NCI-H2171 treated with DMSO at 0.1 percent for 48 hours (cell line): ENCODE measurements around the gene HOTAIR.

ENCODE experiments used
- DNase-seq: peaks from one replicate; lab custom pipeline; 2025; lab: John Stamatoyannopoulos, UW

HOTAIR gene

DNA sequence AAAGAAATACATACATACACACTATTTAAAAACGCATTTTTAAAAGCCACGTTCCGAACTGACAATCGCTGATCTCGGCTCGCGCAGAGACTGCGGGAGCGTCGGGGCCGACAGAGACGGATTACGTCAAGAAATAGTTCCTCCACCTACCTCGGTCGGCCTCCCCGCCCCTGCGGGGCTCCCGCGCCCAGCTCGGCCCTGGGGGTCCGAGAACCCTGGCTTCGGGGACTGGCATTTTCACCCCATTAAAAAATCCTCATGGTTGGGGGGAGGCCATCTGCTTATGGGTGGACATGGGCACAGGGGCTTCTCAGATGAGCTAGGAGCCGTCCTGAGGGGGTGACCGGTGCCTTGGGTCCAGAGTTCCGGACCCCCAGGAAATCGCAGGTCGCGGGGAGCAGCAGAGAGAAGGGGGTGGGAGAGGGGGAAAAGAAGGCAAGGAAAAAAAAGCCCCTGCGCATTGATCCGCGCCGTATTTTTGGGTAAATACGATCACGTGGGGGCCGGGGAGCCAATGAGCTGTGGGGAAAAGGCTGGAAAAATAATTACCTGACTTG, 24.9 kb upstream of the HOTAIR start:
- no peak for DNase-seq

DNA sequence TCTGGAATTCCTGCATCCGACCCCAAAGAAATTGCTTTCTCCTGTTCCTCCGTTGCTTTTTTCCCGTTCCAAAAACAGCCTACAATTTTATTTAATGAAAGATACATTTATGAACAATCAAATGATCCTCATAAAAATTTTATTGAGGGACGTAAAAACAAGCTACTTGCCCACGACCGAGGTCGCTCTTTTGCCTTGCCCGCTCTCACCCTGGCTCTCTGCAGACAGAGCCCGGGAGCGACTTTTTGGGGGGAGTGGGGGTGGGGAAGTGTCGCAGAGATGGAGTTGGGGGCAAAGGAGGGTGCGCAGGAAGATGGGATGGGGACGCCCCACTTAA, 24.1 kb upstream of the HOTAIR start:
- no peak for DNase-seq

DNA sequence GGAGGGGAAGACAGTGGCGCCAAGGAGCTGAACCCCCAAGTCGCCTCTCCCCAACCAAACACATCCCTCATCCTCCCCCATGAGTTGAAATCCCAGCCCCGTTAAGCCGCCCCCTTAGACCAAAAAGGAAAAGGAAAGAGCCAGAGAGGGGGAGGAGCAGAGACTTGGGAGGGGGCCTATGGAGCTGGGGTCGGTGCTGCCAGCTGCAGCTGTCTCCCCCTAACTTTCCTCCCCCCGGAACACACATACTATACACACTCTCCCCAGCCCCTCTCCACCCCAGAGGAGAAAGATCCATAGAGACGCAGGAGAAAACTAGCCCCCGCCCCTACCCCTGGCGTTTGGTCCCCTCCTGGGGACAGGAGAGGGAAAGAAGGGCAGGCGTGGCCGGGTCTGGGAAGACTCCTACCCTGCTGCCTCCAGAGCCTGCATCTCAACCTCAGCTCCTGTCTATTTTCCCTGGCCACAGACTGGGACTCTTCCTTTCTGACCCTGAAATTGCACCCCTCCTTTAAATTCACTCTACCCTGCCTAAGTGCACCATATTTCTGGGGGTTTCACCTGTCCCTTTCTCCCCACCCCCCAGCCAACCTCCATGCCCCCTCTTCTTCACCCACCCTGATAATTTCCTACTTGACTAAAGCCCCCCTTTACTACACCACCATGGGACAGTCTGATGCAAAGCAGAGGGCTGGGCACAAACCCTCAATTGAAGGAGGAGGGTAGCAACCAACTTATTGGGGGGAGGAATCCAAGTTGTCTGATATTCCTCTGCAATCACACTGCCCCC, 23.6 kb upstream of the HOTAIR start:
- no peak for DNase-seq

DNA sequence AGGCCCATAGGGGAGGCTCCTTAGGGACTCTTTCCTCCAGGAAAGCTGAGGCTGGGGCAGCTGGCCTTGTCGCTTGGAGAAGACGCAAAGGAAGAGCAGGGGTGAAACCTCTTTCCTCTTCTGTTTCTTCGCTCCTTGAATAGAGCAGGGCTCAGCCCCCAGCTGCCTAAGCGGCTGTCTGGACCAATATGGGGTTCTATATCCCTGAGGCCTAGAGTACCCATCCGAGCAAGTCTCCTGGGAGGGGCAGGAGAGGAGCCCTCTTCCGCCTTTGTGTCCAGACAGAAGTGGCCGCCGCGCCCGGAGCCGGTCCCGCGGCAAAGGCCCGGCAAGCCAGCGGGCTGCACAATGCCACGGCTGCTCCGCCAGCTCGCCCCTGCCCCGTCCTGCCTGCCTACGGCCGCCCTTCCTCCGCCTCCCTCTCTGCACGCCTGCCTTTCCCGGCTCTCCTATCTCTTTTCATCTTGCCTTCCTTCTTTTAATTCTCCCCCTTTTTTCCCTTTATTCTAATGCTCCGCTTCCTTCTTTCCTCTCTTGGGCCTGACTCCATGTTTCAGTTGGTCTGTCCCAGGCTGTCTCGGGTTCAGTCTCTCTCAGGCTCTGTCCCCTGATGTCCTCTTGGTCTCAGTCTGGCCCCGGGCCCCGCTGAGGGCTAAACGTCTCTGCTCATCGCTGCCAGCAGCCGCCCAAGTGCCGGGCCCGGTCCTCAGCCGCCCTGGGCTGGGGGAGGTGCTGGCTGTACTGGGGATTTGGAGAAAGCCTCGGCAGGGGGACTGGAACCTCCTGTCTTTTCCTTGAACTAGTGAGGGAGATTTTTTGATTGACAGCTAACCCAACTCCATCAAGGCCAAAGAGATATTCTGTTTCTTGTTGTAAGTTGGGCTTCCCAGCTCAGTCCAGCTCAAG, 22.7 kb upstream of the HOTAIR start:
- no peak for DNase-seq

DNA sequence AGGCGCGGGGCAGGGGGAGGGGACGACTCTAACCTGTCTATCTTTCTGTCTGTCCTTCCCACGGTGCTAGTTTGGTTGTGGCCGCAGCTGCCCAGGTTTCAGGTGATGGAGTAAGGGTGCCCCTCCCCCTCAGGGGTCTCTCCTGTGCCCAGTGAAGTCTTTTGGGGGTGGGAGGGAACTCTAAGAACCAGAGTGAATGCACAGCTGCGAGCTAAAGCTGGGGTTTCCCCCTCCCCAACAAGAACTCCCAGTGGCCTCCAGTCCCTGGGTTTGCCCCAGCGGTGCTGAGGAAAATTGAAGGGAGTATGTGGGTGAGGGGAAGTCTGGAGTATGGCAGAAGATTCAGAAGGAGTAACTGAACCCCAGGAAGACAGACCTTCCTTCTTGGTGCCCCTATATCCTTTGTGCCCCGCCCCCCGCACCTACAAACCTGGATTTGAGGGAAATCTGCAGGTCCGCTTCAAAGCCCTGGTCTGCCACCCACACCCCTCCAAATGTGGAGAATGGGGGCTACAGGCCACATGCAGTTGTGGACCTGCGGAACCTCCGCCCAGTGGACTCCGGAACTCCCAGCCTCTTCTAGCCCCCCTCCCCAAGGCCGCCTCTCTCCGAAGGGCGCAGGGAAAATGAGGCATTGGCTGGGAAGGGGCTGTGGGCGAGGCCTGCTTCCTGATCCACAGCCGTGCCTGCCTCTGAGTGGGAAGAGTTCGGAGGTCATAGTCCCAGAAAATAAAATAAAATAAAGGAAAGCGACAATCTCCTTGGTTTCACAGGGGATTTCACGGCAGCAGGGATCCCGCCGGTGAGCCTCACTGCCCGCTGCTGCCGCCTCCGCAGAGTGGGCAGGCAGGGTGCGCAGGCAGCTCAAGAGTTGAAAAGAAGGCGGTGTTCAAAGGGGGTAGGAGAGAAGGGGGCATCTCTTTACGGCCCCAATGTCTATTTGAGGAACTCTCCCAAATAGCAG, 21.8 kb upstream of the HOTAIR start:
- no peak for DNase-seq

DNA sequence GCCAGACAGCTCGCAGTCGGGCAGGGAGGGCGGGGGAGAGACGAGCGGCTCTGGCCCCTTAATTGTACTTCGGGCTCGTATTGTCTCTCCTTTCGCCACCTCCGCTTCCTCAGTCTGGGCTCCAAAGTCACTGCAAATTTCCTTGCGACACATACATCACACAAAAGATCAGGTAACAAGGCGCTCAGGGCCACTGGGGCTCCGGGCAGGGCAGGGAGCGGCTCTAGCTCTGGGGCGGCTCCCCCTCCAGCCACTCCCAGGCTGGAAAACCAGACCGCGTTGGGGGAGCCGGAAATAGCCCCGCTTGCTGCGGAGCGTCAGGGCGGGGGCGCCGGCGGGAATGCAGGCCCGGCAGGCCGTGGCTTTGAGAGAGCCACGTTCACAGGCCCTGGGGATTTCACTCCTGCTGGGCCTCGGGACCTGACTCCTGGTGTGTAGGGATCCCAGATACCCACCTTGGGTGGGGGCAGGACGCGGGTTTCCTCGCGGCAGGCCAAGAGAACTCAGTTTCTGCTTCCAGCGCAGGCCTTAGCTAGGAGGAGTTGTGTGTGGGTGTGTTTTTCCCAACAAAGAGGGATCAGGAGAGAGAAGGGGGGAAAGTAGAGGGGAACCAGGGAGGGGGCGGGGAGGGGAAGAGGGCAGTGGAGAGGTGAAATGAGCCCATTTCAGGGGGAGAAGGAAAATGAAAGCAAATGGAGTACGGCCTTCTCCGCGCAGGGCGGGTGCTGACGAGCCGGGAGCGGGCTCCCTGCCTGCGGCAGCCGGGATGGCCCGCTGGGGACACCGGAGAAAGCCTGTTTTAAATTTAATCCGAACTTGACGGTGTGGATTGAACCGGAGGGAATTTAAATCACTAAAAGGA, 20.9 kb upstream of the HOTAIR start:
- DNase-seq = peak; percentile 54

DNA sequence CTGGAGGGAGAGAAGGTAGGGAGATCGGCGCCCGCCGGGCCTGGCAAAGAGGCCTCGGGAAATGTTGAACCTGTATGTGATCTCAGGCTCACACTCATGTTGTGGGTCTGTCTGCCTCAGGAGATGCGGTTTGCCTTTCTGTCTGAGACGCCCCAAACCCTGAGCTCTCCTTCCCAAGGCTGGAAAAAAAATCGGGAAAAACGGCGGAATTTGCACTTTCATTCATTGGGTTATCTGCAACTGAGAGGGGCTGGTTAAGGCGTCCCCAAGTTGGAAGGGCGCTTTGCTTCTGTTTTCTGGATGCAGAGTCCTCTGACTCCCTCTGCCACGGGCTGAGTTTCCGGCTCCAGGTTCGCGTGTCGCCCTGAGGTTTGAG, 20.2 kb upstream of the HOTAIR start:
- peak; percentile 30 for DNase-seq

DNA sequence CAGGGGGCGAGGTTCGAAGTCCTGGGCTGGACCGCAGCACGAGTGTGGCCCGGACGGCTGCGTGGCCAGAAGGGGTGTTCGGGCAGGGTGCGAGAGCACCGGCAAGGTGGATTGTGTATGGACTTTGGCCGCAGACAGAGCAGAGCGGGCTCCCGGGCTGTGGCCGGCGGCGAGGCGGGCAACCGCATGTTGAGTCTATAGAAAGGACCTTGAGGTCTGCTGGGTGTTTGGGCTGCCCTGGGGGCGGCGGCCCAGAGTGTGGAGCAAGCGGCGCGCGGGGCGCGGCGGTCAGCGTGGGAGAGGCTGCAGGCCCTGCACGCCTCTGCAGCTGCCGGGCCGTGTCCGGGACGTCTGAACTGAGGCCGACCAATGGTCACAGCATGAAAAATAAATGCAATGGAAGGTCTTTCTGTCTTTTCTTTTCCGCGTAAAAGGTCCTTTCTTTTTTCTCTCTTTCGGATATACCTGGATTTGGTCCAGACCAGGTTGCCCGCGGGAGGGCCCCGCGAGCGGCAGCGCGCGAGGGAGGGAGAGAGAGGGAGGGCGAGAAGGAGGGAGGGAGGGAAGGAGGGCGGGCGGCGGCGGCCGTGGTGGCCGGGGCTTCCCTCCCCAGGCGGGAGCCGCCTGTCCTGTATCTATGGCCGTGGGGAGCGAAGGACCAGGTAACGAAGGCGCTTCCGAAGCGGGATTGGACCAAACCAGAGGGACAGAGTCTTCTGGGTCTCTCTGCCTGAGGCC, 19.7 kb upstream of the HOTAIR start:
- DNase-seq = peak; percentile 33

DNA sequence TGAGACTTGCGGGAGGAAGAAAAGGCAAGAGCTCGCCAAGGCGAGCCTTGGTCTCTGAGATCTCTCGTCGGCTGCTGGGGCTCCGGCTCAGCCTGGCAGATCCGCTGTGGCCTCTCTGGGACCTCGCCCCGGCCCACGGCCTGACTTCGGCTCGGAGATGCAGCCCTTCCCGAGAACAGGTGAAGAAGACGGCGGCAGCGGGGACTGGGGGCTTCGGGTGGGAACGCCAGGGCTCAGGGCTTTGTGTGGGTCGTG, 19.2 kb upstream of the HOTAIR start:
- DNase-seq = no peak

DNA sequence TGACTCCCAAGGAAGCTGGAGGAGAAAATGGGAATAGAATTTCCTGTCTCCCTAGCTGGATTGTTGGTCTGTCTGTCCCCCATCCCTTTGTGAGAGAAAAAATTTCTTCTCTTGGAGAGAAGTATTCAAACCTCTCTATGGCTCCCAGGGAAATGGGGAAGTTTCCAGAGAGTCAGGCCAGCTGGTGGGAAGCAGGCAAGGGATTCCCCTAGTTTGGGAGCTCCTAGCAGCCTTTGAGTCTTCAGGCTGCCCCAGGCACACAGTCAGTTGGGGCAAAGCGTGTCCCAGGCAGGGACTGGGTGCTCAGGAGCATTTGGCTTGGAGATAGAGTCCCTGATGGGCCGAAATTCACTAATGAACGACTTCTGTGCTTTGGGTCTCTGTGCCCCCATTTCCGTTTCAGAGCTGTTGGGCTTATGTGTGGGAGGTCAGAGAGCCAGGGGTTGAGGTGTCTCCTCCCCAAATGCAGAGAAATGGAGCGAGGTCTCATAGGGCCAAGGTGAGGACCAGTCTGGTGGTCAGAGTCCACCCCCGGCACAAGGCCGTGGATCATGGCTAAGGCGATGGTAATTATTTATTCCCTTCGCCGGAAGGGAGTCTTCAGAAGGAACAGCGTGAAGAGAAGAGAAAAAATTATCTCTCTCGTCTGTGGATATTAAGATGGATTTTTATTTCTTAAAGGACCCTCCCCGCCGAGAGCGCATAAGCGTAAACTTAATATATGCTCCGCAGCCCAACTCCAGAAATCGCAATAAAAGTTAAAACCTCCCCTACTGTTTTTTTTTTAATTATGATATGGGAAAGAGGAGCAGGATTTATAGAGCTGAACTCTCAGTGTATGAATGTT, 18.6 kb upstream of the HOTAIR start:
- DNase-seq = no peak

DNA sequence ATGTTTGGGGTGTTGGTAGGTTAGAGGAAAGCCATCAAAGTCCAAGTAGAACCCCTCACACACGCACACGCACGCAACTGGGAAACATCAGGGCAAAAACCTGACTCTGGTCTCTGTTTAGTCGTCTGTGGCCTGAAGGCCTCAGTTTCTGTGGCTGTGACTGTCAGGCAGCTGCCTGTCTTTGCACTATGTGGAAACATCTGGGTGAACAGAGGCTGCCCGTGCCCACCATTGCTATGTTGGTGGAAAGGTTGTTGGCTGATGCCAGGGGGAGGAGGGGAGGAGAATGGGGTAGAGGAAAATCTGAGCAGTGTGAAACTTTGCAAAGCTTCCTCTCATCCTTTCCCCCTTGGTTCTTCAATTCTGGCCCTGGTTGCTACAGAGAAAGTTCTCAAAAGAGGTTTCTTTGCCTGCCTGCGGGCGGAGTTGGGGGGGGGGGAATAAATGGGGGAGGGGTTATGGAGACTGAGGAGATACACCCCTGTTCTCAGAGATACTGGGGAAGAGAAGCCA, 17.7 kb upstream of the HOTAIR start:
- DNase-seq = no peak

DNA sequence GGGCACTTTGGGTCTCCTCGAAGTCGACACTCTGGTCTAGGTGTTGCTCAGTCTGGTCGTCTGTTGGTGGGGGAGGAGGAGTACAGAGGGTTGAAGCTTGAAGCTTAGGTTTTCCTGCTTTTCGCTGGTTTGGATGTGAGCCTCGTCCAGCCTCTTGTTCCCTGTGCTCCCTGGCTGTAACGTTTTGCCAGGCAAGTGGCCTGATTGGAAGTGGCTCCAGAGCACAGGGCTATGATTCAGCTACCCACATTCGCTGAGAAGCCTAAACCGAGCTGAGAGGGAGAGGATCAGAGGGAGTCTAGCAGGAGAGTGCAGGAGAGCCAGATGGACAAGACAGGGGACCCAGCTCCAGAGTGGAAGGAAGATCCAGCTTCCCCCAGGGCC, 16.3 kb upstream of the HOTAIR start:
- DNase-seq = no peak

DNA sequence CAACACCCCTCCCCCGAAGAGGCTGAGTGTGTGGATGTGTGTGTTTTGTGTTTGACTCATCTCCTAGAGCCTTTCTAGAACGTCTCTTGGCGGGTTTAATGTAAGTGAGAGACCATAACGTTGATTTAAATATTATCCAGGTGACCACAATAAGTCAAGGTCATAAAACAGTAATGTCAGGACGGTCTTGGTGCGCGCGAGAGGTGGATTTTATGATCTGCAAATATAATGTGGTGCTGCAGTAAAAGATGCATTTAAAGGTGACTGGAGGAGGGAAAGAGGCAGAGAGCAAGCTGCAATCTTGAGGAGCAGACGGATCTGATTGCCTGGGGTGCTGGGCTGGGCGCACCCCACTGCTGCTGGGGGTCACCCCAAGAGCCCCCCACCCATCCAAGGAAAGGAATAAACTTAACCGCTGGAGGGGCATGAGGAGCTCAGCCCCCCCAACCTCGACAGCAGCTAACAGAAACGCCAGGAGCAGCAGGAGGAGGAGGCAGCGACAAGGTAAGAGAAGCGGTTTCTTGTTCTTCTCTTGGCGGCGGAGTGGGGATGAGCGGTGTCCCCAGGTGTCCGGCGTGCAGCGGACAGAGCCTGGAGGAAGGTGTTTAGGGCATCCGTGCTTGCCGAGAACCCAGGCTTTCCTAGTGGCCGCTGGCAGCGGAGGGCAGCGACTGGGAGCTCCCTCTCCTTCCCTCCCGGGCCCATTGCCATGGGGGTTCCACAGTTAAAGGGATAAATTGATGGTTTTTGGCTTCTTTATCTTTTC, 15.7 kb upstream of the HOTAIR start:
- DNase-seq = no peak

DNA sequence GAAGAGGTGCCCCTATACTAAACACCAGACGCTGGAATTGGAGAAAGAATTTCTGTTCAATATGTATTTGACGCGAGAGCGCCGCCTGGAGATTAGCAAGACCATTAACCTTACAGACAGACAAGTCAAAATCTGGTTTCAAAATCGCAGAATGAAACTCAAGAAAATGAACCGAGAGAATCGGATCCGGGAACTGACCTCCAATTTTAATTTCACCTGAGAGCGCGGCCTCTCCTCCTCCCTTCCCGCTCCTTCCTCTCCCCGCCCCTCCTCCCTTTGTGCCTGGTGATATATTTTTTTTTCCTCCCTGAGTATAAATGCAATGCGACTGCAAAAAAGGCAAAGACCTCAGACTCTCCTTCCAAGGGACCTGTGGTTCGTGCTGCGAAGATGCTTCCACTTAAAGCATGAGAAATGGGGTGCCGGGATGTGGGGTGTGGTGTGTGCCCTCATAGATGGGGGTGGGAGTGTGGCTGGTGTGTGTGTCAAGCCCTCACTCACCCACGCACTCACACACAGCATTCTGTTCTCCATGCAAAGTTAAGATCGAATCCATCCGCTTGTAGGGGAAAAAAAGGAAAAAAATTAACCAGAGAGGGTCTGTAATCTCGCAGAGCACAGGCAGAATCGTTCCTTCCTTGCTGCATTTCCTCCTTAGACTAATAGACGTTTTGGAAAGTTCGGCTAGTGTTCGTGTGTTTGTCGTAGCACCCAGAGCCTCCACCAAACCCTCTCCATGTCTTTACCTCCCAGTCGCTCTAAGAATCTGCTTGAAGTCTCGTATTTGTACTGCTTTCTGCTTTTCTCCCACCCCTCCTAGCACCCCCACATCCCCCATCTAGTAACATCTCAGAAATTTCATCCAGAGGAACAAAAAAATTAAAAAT, 14.7 kb upstream of the HOTAIR start:
- DNase-seq = no peak

DNA sequence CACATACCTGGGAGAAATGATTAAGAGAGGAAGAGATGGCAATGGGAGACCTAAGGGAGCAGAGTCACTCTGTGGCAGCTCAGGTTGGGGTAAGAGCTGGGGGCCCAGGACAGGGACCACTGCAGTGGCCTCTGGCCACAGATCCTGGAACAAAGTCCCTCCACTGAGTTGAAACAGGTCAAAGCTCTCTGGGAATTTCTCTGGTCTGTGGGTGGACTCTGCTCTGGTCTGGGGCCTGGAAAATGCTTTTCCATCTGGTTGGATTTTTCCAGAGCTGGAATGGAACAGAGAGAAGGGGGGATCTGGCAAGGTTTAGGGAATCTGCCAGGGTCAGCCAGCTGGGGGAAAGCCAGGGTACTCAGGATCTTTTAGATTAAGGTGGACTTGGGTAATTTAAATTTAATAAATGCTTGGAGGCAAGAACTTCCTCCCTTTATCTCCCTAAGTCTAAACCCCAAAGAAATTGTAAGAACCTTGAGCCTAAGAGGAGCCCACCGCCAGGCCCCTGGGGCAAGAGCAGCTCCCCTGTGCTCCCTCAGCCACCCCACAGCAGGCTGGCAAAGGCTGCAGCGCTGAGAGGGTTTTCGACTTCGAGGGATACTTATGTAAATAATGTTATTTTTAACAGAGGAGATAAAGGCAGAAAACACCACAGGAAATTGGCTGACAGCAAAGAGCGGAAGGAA, 13.9 kb upstream of the HOTAIR start:
- no peak for DNase-seq

DNA sequence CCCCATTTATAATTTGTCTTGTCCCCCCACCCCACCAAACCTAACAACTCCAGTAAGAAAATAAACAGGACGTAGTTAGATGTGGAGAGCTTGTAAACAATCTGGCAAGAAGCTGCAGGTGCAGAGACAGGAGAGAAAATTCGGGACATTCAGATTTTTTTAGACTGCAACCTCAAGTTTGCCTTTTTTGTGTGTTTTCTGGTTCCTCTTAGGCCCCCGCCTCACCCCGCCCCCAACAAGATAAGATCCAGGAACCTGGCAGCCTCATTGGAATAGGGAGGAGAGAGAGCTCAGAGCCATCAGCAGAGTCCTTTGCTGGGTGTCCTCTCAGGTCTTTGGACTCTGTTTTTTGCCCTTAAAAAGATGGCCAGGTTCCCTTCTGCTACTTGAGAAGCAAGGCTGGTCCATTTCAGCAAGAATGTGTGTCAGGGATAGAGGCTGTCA, 13.1 kb upstream of the HOTAIR start:
- no peak for DNase-seq
